ENCODE data around the gene OXT. TPM values are rescaled to one million over a fixed set of nuclear protein-coding genes. Genes with fewer than 3 reads are reported as not detected.

Gene OXT
- total and polyA plus RNA-seq, 2 of the 13 experiments (the other 11 are each of a cell fraction or from before 2014, with no cell fraction given): not detected

GRCh38 chr20:3031524-3032147 is 39.8 kb upstream of the OXT start (continued):
- TF ChIP-seq ZGPAT (CRISPR knock-in tag; IDR thresholded peaks at IDR 0.05) (no peak), ZNF790 (CRISPR knock-in tag; IDR thresholded peaks at IDR 0.05; ENCODE audit: borderline replicate concordance) (no peak)

GRCh38 chr20:3032624-3033023 is 38.8 kb upstream of the OXT start:
- no TSS peak for BruUV-seq (replicated peaks)
- POLR2A ChIA-PET: no interaction called here
- Histone ChIP-seq H3K4me3 (replicated peaks in 1 of 3; ENCODE audit: insufficient read depth in 1 of 3, low read depth in 2 of 3, low read length in 3 of 3) (no peak overlapping the region), H3K4me1 (ENCODE audit: insufficient read depth, low read length) (peaks cover 13% of the 10 kb centered on the region), H3K4me2 (ENCODE audit: low read depth, low read length) (no peak overlapping the region), H3K9me3 (ENCODE audit: low read length) (no peaks in the 10 kb centered on the region), H4K20me1 (ENCODE audit: insufficient read depth, low read length) (no peaks in the 10 kb centered on the region), H3K27ac (ENCODE audit: extremely low read length, insufficient read depth, low read length) (no peak overlapping the region), H3K79me2 (ENCODE audit: insufficient read depth, low read length) (no peaks in the 10 kb centered on the region), H3K9ac (ENCODE audit: insufficient read depth, low read depth, low read length) (no peak overlapping the region), H3K27me3 (ENCODE audit: control insufficient read depth in 1 of 2, insufficient read depth in 2 of 2, low read length in 2 of 2) (no peaks in the 10 kb centered on the region), H2AFZ (ENCODE audit: low read length) (no peak overlapping the region), H3K36me3 (replicated peaks in 1 of 2; ENCODE audit: control insufficient read depth in 1 of 2, insufficient read depth in 2 of 2, low read length in 2 of 2) (peaks cover 46 to 68% of the 10 kb centered on the region in 2 experiments)
- WGBS (ENCODE audit: low lambda C conversion rate): 91% methylated on average over 8 of the region's 8 CpGs
- TF ChIP-seq HMGXB4 (CRISPR knock-in tag; IDR thresholded peaks at IDR 0.05; ENCODE audit: borderline replicate concordance in 1 of 2, low read depth in 1 of 2) (no peak), TEAD3 (CRISPR knock-in tag; optimal IDR thresholded peaks at IDR 0.05; ENCODE audit: borderline replicate concordance) (peak; percentile 19)
- in situ Hi-C loops (cut with HindIII; ENCODE audit: extremely low pct_ligation_motif_present, low pct_unique_long_range_greater_than_20kb) (no loop called here), intact Hi-C loops (cut with micrococcal nuclease; ENCODE audit: unreplicated experiment) (no loop called here)
- DNase-seq (ENCODE audit: low spot score): no peak
- CTCF ChIA-PET (ENCODE audit: low intra/inter-chr PET ratio, low total read pairs): no interaction called here
- no peak for ATAC-seq
- no peak for FAIRE-seq
